ENCODE data around the gene FREM3.

GRCh38 chr4:143618811-143619210, 81.7 kb downstream of the FREM3 start:
- no peak for TF ChIP-seq POLR2A (IDR thresholded peaks at IDR 0.05; ENCODE audit: extremely low read depth, insufficient read length)
- TF ChIP-seq, protein P1, sequence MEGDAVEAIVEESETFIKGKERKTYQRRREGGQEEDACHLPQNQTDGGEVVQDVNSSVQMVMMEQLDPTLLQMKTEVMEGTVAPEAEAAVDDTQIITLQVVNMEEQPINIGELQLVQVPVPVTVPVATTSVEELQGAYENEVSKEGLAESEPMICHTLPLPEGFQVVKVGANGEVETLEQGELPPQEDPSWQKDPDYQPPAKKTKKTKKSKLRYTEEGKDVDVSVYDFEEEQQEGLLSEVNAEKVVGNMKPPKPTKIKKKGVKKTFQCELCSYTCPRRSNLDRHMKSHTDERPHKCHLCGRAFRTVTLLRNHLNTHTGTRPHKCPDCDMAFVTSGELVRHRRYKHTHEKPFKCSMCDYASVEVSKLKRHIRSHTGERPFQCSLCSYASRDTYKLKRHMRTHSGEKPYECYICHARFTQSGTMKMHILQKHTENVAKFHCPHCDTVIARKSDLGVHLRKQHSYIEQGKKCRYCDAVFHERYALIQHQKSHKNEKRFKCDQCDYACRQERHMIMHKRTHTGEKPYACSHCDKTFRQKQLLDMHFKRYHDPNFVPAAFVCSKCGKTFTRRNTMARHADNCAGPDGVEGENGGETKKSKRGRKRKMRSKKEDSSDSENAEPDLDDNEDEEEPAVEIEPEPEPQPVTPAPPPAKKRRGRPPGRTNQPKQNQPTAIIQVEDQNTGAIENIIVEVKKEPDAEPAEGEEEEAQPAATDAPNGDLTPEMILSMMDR (IDR thresholded peaks at IDR 0.05; ENCODE audit: low read depth, low read length): no peak
- TF ChIP-seq, protein P2, sequence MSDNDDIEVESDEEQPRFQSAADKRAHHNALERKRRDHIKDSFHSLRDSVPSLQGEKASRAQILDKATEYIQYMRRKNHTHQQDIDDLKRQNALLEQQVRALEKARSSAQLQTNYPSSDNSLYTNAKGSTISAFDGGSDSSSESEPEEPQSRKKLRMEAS (IDR thresholded peaks at IDR 0.05; ENCODE audit: low read depth, low read length): no peak

Data from NB4 (cell line).